Gastrocnemius medialis (tissue), 4 donors: ENCODE data around the gene TEX38. TPM values are rescaled to one million over a fixed set of nuclear protein-coding genes. Genes with fewer than 3 reads are reported as not detected.

Experiments
- ATAC-seq, 2 donors: fragments of 150-250 bp; one replicate each; pipeline ENCODE4 v1.9.1; 2016
- DNase-seq, 2 donors: peaks; one replicate each; pipeline ENCODE4 v3.0.0-alpha.2; 2019
- H3K27ac ChIP-seq, 4 donors: fragments of 200-600 bp; sonication (generic); 1 replicate in 1 of 4; 2 replicates in 3 of 4; pipeline ENCODE4 v1.5.1; 2016 to 2018; ENCODE audit warnings: mild to moderate bottlenecking in 2 of 4, moderate library complexity in 1 of 4
- H3K27me3 ChIP-seq, 3 donors: fragments of 200-600 bp; sonication (generic) in 2 of 3; 1 replicate in 1 of 3; 2 replicates in 2 of 3; pipeline versions ENCODE4 v1.5.1 to v1.6.0; 2016 to 2019; ENCODE audit warnings: mild to moderate bottlenecking in 1 of 3, moderate library complexity in 1 of 3
- H3K36me3 ChIP-seq, 2 donors: fragments of 200-600 bp; sonication (generic) in 1 of 2; one replicate each; pipeline ENCODE4 v1.5.1; 2017 to 2018
- H3K4me1 ChIP-seq, 2 donors: fragments of 200-600 bp; sonication (generic) in 1 of 2; one replicate each; pipeline ENCODE4 v1.5.1; 2016 to 2017; ENCODE audit warnings: mild to moderate bottlenecking in 2 of 2
- H3K4me3 ChIP-seq, 4 donors: fragments of 200-600 bp; sonication (generic) in 3 of 4; 1 replicate in 1 of 4; 2 replicates in 3 of 4; pipeline ENCODE4 v1.5.1; 2016 to 2019; ENCODE audit warnings: mild to moderate bottlenecking in 2 of 4
- H3K9me3 ChIP-seq, 3 donors: fragments of 200-600 bp; sonication (generic) in 2 of 3; 1 replicate in 1 of 3; 2 replicates in 2 of 3; pipeline ENCODE4 v1.5.1; 2016 to 2019
- POLR2A ChIP-seq, 2 donors: fragments of 450-650 bp; IDR thresholded peaks; one replicate each; pipeline ENCODE4 v1.6.1; 2017; ENCODE audit warnings: antibody characterized with exemption in 2 of 2, mild to moderate bottlenecking in 2 of 2, moderate library complexity in 2 of 2
- in situ Hi-C, 4 donors: fragments of 200-750 bp; cut with MboI; loops; one replicate each; pipeline versions ENCODE4 v1.15.0 to v1.8.0; 2017; ENCODE audit warnings: low sequenced_read_pairs in 4 of 4
- intact Hi-C: fragments of 100-400 bp; cut with DNase I; formaldehyde crosslinking; loops from one replicate; pipeline ENCODE4 v1.15.1; 2023; ENCODE audit warnings: low total_unique reads
- total RNA-seq, 4 donors: library from RNA; depleted of rRNA; stranded (reverse); fragments of >200 nt; gene quantifications; one replicate each; pipeline versions ENCODE4 v1.1.0 to v1.2.3, GENCODE V29; 2016
- TF ChIP-seq, protein P1 (sequence below), 5 experiments: fragments of 450-650 bp in 3 of 5; fragments of 200-600 bp in 2 of 5; sonication (generic) in 2 of 5; IDR thresholded peaks in 4 of 5; conservative IDR thresholded peaks in 1 of 5; 1 replicate in 4 of 5; 2 replicates in 1 of 5; pipeline ENCODE4 v1.5.1; 2016 to 2019; ENCODE audit warnings: antibody characterized with exemption in 5 of 5, mild to moderate bottlenecking in 3 of 5, moderate library complexity in 3 of 5

TEX38 gene
- total RNA-seq, 4 donors from 2014 or later = not detected

DNA sequence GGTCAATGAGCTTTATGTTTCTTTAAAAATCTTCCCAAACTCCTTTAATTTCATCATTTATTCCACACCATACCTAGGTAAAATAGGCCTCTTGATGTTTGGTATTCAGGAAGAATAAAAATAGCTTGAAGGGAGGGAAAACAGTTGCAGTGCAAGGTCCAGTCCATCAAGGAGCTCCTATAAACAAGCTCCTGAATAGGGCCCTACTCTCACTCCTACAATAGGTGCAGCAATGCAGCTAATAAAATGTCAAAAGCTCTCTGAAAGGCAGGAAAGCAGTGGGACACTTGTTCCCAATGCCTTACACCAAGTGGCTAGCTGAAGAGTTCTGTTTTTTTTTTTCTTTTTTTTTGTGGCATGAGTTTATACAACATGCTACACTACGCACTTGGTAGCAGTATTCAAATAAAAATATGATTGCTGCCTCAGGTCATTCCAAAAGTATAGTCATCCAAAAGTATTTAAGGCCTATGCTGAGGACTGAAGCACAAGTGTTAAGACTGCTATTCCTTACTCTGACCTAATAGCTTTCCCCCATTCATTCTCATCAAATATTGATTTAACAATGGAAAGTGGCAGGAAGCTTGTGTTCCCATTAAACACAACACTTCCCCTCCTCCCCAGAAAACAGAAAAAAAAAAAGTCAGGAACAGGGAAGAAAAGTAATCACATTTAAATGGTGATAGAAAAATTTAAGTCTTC lies 9.8 kb downstream of the TEX38 start:
- TF ChIP-seq, protein P1, sequence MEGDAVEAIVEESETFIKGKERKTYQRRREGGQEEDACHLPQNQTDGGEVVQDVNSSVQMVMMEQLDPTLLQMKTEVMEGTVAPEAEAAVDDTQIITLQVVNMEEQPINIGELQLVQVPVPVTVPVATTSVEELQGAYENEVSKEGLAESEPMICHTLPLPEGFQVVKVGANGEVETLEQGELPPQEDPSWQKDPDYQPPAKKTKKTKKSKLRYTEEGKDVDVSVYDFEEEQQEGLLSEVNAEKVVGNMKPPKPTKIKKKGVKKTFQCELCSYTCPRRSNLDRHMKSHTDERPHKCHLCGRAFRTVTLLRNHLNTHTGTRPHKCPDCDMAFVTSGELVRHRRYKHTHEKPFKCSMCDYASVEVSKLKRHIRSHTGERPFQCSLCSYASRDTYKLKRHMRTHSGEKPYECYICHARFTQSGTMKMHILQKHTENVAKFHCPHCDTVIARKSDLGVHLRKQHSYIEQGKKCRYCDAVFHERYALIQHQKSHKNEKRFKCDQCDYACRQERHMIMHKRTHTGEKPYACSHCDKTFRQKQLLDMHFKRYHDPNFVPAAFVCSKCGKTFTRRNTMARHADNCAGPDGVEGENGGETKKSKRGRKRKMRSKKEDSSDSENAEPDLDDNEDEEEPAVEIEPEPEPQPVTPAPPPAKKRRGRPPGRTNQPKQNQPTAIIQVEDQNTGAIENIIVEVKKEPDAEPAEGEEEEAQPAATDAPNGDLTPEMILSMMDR (IDR thresholded peaks at IDR 0.05 in 4 of 5, conservative IDR thresholded peaks at IDR 0.05 in 1 of 5) = no peak
- no peak for TF ChIP-seq POLR2A (IDR thresholded peaks at IDR 0.05)
- in situ Hi-C loops = no loop called here

DNA sequence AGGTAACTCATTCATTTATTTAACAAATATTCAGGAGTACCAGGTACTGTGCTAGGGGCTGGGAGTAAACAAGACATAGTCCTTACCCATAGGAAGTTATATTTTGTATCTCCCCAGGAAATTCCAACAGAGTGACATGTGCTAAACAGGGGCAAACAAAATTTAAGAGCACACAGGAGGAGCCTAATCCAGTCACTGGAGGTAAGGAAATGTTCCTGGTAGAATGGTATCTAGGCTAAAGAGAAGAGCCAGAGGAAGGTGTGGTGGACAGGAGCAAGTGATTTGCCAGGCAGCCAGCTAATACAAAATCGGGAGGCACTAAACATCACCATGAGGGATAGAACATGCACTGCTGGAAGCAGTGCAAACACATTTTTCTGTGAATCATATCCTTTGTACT lies 10.4 kb downstream of the TEX38 start:
- Histone ChIP-seq H3K4me1 (peaks cover 5 to 6% of the 10 kb centered on the region in 2 donors), H3K27me3 (no peaks in the 10 kb centered on the region), H3K4me3 (no peak overlapping the region), H3K27ac (no peak overlapping the region), H3K9me3 (no peaks in the 10 kb centered on the region), H3K36me3 (peaks cover 4 to 83% of the 10 kb centered on the region in 2 donors)
- ATAC-seq = no peak
- TF ChIP-seq POLR2A (IDR thresholded peaks at IDR 0.05) = no peak
- TF ChIP-seq, protein P1 (IDR thresholded peaks at IDR 0.05 in 4 of 5, conservative IDR thresholded peaks at IDR 0.05 in 1 of 5) = no peak
- in situ Hi-C loops = no loop called here
- intact Hi-C loops = no loop called here
- DNase-seq = no peak

More for the DNA sequence above, 9.8 kb downstream of the TEX38 start:
- no peak overlapping the region for H3K27ac ChIP-seq
- H3K36me3 ChIP-seq = peaks cover 4 to 86% of the 10 kb centered on the region in 2 donors
- DNase-seq (no peak), ATAC-seq (no peak)
- no peaks in the 10 kb centered on the region for H3K9me3 ChIP-seq
- H3K27me3 ChIP-seq = no peaks in the 10 kb centered on the region
- H3K4me3 ChIP-seq = no peak overlapping the region
- intact Hi-C loops = no loop called here
- no peaks in the 10 kb centered on the region for H3K4me1 ChIP-seq

DNA sequence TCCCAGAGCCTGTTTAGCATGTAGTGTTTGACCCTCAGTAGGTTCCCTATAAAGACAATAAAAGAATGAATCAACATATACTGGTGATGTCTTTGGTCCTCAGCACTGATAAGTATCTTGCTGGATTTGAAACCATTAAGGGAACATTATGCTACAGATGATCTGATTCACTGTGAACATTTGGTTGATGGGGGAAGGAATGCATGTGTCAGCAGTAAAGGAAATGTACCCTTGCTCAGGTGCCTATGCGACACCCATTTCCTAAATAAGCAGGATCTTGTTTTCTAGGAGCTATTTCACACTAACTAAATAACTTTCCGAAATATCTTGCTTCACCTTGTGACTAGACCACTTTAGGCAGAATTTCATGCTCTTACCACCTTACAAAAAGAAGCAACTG lies 13.0 kb downstream of the TEX38 start:
- intact Hi-C loops = no loop called here
- Histone ChIP-seq H3K4me3 (no peak overlapping the region), H3K9me3 (no peaks in the 10 kb centered on the region), H3K27ac (no peak overlapping the region), H3K36me3 (peaks cover 4 to 69% of the 10 kb centered on the region in 2 donors), H3K4me1 (peaks cover 31% of the 10 kb centered on the region in 2 donors), H3K27me3 (no peaks in the 10 kb centered on the region)
- no peak for DNase-seq
- in situ Hi-C loops = no loop called here
- no peak for ATAC-seq
- TF ChIP-seq, protein P1 (IDR thresholded peaks at IDR 0.05 in 4 of 5, conservative IDR thresholded peaks at IDR 0.05 in 1 of 5) = no peak
- no peak for TF ChIP-seq POLR2A (IDR thresholded peaks at IDR 0.05)

DNA sequence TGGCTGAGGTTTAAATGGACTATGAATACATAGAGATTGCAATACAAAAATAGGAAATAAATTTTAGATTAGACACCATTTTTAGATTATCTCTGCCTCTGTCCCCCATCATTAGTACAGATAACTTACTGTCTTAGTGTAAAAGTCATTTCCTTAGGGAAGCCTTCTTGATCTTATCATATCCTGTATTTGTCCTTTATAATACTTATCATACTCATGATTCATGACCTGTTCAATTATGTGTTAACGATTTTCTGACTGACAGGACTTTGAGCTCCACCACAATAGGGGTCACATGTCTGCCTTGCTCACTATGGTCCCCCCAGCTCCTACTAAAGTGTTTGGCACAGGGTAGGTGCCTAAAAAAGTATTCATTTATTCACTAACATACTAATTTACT lies 14.6 kb downstream of the TEX38 start:
- no peak overlapping the region for H3K27ac ChIP-seq
- in situ Hi-C loops (no loop called here), intact Hi-C loops (no loop called here)
- peaks cover 0 to 64% of the 10 kb centered on the region in 2 donors for H3K36me3 ChIP-seq
- H3K4me3 ChIP-seq = no peak overlapping the region
- no peak for DNase-seq
- peaks cover 40 to 46% of the 10 kb centered on the region in 2 donors for H3K4me1 ChIP-seq
- TF ChIP-seq, protein P1 (IDR thresholded peaks at IDR 0.05 in 4 of 5, conservative IDR thresholded peaks at IDR 0.05 in 1 of 5) = no peak
- no peak for TF ChIP-seq POLR2A (IDR thresholded peaks at IDR 0.05)
- H3K27me3 ChIP-seq = no peaks in the 10 kb centered on the region
- no peak for ATAC-seq
- no peaks in the 10 kb centered on the region for H3K9me3 ChIP-seq
